Upper lobe of left lung (tissue), 6 donors: ENCODE data around the gene WDR47. TPM values are rescaled to one million over a fixed set of nuclear protein-coding genes. Genes with fewer than 3 reads are reported as not detected.

Experiments used
- ATAC-seq, 2 donors: fragments of 200-7000 bp; cut with Tn5 transposase; one replicate each; pipeline ENCODE4 v1.9.1; 2022; ENCODE audit warnings: mild to moderate bottlenecking in 2 of 2, moderate library complexity in 2 of 2; ENCODE audit not compliant: low FRiP score in 2 of 2
- DNase-seq, 2 donors: peaks; one replicate each; pipeline ENCODE4 v3.0.0-alpha.2; 2019 to 2020
- H3K27ac ChIP-seq, 4 donors: fragments of 200-600 bp; sonication (generic); one replicate each; pipeline ENCODE4 v1.5.1; 2016 to 2019
- H3K27me3 ChIP-seq, 4 donors: fragments of 200-600 bp; sonication (generic); one replicate each; pipeline ENCODE4 v1.5.1; 2017 to 2019
- H3K36me3 ChIP-seq, 4 donors: fragments of 200-600 bp; sonication (generic); one replicate each; pipeline ENCODE4 v1.5.1; 2016 to 2019
- H3K4me1 ChIP-seq, 4 donors: fragments of 200-600 bp; sonication (generic); one replicate each; pipeline ENCODE4 v1.5.1; 2018 to 2019
- H3K4me3 ChIP-seq, 4 donors: fragments of 200-600 bp; sonication (generic); one replicate each; pipeline ENCODE4 v1.5.1; 2017 to 2019; ENCODE audit warnings: mild to moderate bottlenecking in 2 of 4, moderate library complexity in 1 of 4
- H3K9me3 ChIP-seq, 4 donors: fragments of 200-600 bp; sonication (generic); one replicate each; pipeline ENCODE4 v1.5.1; 2018 to 2019
- CTCF ChIP-seq, 6 experiments: fragments of 450-650 bp in 4 of 6; fragments of 200-600 bp in 2 of 6; sonication (generic) in 2 of 6; IDR thresholded peaks; one replicate each; pipeline ENCODE4 v1.5.1; 2016 to 2019; ENCODE audit warnings: antibody characterized with exemption in 6 of 6
- EP300 ChIP-seq, 4 donors: sonication (generic); formaldehyde crosslinking; IDR thresholded peaks; one replicate each; pipeline ENCODE4 v1.5.1; 2017; ENCODE audit warnings: antibody characterized with exemption in 4 of 4, control low read depth in 2 of 4
- POLR2A ChIP-seq, 4 donors: fragments of 450-650 bp; IDR thresholded peaks; one replicate each; pipeline ENCODE4 v1.5.1; 2016 to 2017; ENCODE audit warnings: antibody characterized with exemption in 4 of 4, mild to moderate bottlenecking in 2 of 4
- POLR2AphosphoS5 ChIP-seq, 2 donors: sonication (generic); formaldehyde crosslinking; IDR thresholded peaks; one replicate each; pipeline ENCODE4 v1.5.1; 2017; ENCODE audit warnings: antibody characterized with exemption in 2 of 2
- WGBS, 2 donors: methylation state at CpG; one replicate each; pipeline ENCODE4 v1.1.5; 2017 to 2018; 5-methylcytosine and 5-hydroxymethylcytosine counted together
- total RNA-seq, 6 donors: library from RNA; depleted of rRNA in 4 of 6; stranded (reverse); fragments of >200 nt in 4 of 6; gene quantifications; one replicate each; pipeline versions ENCODE4 v1.1.0 to v1.2.1, GENCODE V29; 2016 to 2021
- donor health status: DM: no; HTN: no; CAD: no; lungs with moderate emphysema.
- donor health status: DM: no; HTN: yes; CAD: no; lungs with severe emphysema.

WDR47 gene
- total RNA-seq, 6 donors from 2014 or later: 5.2 to 21.0 (median 13.9) TPM

- H3K4me1 ChIP-seq: peaks cover 20 to 45% (median 26%) of the 10 kb centered on the region in 4 donors
- WGBS, 2 donors: 83 to 85% methylated on average over 9 of the region's 9 CpGs
- no peak overlapping the region for H3K27ac ChIP-seq
- ATAC-seq (no peak), DNase-seq (no peak)
- H3K9me3 ChIP-seq: no peaks in the 10 kb centered on the region
- peaks cover 0 to 15% (median 0%) of the 10 kb centered on the region in 4 donors for H3K36me3 ChIP-seq
- H3K27me3 ChIP-seq: no peaks in the 10 kb centered on the region
- TF ChIP-seq EP300 (IDR thresholded peaks at IDR 0.05) (no peak), CTCF (IDR thresholded peaks at IDR 0.05) (no peak), POLR2A (IDR thresholded peaks at IDR 0.05) (no peak)
- no peak overlapping the region for H3K4me3 ChIP-seq
Observed at GRCh38 chr1:108961198-108961597, 80.7 kb downstream of the WDR47 start.

DNA sequence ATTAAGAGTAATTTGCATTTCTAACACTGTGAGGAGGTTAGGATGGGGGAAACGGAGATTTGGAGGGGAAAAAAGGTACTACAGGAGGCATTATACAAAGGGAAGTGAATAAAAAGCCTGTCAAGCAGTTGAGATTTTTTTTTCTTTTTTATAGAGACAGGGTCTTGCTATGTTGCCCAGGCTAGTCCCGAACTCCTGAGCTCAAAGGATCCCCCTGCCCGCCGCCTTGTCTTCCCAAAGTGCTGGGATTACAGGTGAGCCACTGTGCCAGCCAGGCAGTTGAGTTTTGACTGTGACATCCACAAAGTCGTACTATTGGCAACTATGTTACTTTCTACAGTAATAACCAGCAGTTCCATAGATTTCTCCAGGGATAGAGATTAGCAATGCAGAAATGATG lies 81.2 kb downstream of the WDR47 start:
- no peak overlapping the region for H3K4me3 ChIP-seq
- 92 to 99% methylated on average over 5 of the region's 5 CpGs for WGBS, 2 donors
- H3K36me3 ChIP-seq: peaks cover 0 to 15% (median 0%) of the 10 kb centered on the region in 4 donors
- TF ChIP-seq POLR2AphosphoS5 (IDR thresholded peaks at IDR 0.05) (no peak), CTCF (IDR thresholded peaks at IDR 0.05) (no peak), POLR2A (IDR thresholded peaks at IDR 0.05) (no peak), EP300 (IDR thresholded peaks at IDR 0.05) (no peak)
- no peaks in the 10 kb centered on the region for H3K27me3 ChIP-seq
- H3K27ac ChIP-seq: no peak overlapping the region
- H3K4me1 ChIP-seq: peaks cover 20 to 45% (median 26%) of the 10 kb centered on the region in 4 donors
- ATAC-seq (no peak), DNase-seq (no peak)
- no peaks in the 10 kb centered on the region for H3K9me3 ChIP-seq

DNA sequence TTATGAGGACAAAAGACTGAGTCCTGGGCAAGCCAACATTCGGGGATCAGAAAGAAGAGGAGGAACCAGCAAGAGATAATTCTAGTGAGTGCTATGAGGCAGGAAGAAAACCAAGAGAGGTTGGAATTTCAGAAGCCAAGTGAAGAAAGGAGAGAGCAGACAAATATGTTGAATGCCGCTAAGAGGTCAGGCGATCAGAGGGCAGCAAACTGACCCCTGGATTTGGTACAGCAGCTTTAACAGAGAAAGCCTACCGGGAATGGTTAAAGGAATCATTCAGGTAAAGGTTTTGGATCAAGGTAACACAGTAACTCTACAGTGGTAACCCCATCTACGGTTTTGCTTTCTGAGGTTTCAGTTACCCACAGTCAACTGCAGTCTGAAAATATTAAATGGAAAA lies 84.0 kb downstream of the WDR47 start:
- no peak for ATAC-seq
- peaks cover 0 to 15% (median 4%) of the 10 kb centered on the region in 4 donors for H3K36me3 ChIP-seq
- H3K4me3 ChIP-seq: no peak overlapping the region
- no peak overlapping the region for H3K27ac ChIP-seq
- no peak for DNase-seq
- H3K4me1 ChIP-seq: peaks cover 17 to 37% (median 19%) of the 10 kb centered on the region in 4 donors
- no peaks in the 10 kb centered on the region for H3K9me3 ChIP-seq
- TF ChIP-seq EP300 (IDR thresholded peaks at IDR 0.05) (no peak), POLR2AphosphoS5 (IDR thresholded peaks at IDR 0.05) (no peak), CTCF (IDR thresholded peaks at IDR 0.05) (no peak), POLR2A (IDR thresholded peaks at IDR 0.05) (no peak)
- 92 to 94% methylated on average over 5 of the region's 5 CpGs for WGBS, 2 donors
- no peaks in the 10 kb centered on the region for H3K27me3 ChIP-seq

GRCh38 chr1:108955881-108956280 lies 86.0 kb downstream of the WDR47 start:
- DNase-seq (no peak), ATAC-seq (no peak)
- Histone ChIP-seq H3K4me3 (no peak overlapping the region), H3K4me1 (peaks cover 6 to 19% (median 8%) of the 10 kb centered on the region in 4 donors), H3K9me3 (no peaks in the 10 kb centered on the region), H3K27me3 (no peaks in the 10 kb centered on the region), H3K36me3 (peaks cover 0 to 15% (median 4%) of the 10 kb centered on the region in 4 donors), H3K27ac (no peak overlapping the region)
- WGBS, 2 donors: 96 to 99% methylated on average over 2 to 3 of the region's 3 CpGs
- TF ChIP-seq EP300 (IDR thresholded peaks at IDR 0.05) (no peak), CTCF (IDR thresholded peaks at IDR 0.05) (no peak), POLR2AphosphoS5 (IDR thresholded peaks at IDR 0.05) (no peak), POLR2A (IDR thresholded peaks at IDR 0.05) (no peak)

GRCh38 chr1:108955111-108955510 lies 86.8 kb downstream of the WDR47 start:
- DNase-seq (no peak), ATAC-seq (no peak)
- Histone ChIP-seq H3K27ac (no peak overlapping the region), H3K9me3 (no peaks in the 10 kb centered on the region), H3K36me3 (peaks cover 0 to 10% (median 4%) of the 10 kb centered on the region in 4 donors), H3K27me3 (no peaks in the 10 kb centered on the region), H3K4me3 (no peak overlapping the region), H3K4me1 (peaks cover 6 to 11% (median 8%) of the 10 kb centered on the region in 4 donors)
- WGBS, 2 donors: 89 to 97% methylated on average over 3 of the region's 3 CpGs
- TF ChIP-seq EP300 (IDR thresholded peaks at IDR 0.05) (no peak), CTCF (IDR thresholded peaks at IDR 0.05) (no peak), POLR2A (IDR thresholded peaks at IDR 0.05) (no peak), POLR2AphosphoS5 (IDR thresholded peaks at IDR 0.05) (no peak)
